DMS114 treated with DMSO at 0.1 percent for 48 hours (cell line): ENCODE measurements around the gene SMARCAD1.

Source experiments
- DNase-seq: peaks from one replicate; lab custom pipeline; 2025; ENCODE audit not compliant: unreplicated experiment; lab: John Stamatoyannopoulos, UW

SMARCAD1 gene

GRCh38 chr4:94207469-94208224 is at the start of gene SMARCAD1:
Gene SMARCAD1 (plus strand): TSS chr4:94207865. CDS start chr4:94208395, 530 bp downstream.
- DNase-seq: peak; percentile 66

- no peak for DNase-seq
These were observed 48.8 kb upstream of the SMARCAD1 start for GRCh38 chr4:94158883-94159282.

- no peak for DNase-seq
These were observed 47.9 kb upstream of the SMARCAD1 start for GRCh38 chr4:94159790-94160189.

- DNase-seq: no peak
These were observed 46.9 kb upstream of the SMARCAD1 start for GRCh38 chr4:94160774-94161173.

- DNase-seq: no peak
These were observed 42.4 kb upstream of the SMARCAD1 start for GRCh38 chr4:94165256-94165655.

GRCh38 chr4:94168321-94168720 is 39.3 kb upstream of the SMARCAD1 start:
- no peak for DNase-seq

- DNase-seq: no peak
These were observed 37.8 kb upstream of the SMARCAD1 start for GRCh38 chr4:94169803-94170372.

GRCh38 chr4:94171616-94172015 is 36.0 kb upstream of the SMARCAD1 start:
- DNase-seq: no peak

- no peak for DNase-seq
These were observed 32.0 kb upstream of the SMARCAD1 start for GRCh38 chr4:94175553-94176261.

GRCh38 chr4:94177822-94178221 is 29.8 kb upstream of the SMARCAD1 start:
- no peak for DNase-seq

GRCh38 chr4:94181815-94182214 is 25.9 kb upstream of the SMARCAD1 start:
- no peak for DNase-seq

GRCh38 chr4:94202769-94203168 is 4.9 kb upstream of the SMARCAD1 start:
- DNase-seq: no peak

GRCh38 chr4:94208266-94208665 is 601 bp downstream of the SMARCAD1 start:
- DNase-seq: no peak

GRCh38 chr4:94208918-94209317 is 1.3 kb downstream of the SMARCAD1 start:
- DNase-seq: no peak

GRCh38 chr4:94211861-94212260 is 4.2 kb downstream of the SMARCAD1 start:
- DNase-seq: no peak

GRCh38 chr4:94214703-94215319 is 7.1 kb downstream of the SMARCAD1 start:
- DNase-seq: no peak

- DNase-seq: no peak
These were observed 8.7 kb downstream of the SMARCAD1 start for GRCh38 chr4:94216394-94216793.

- DNase-seq: no peak
These were observed 11.7 kb downstream of the SMARCAD1 start for GRCh38 chr4:94219402-94219801.

- no peak for DNase-seq
These were observed 14.3 kb downstream of the SMARCAD1 start for GRCh38 chr4:94221916-94222315.

GRCh38 chr4:94225449-94225848 is 17.8 kb downstream of the SMARCAD1 start:
- no peak for DNase-seq

- no peak for DNase-seq
These were observed 19.1 kb downstream of the SMARCAD1 start for GRCh38 chr4:94226763-94227162.
